Rectal smooth muscle tissue (tissue), 1 donor: ENCODE results near the gene HIPK2.

Experiments used
- H3K27ac ChIP-seq: one replicate; pipeline ENCODE4 v1.7.0; 2013; ENCODE audit warnings: low read depth, low read length, inconsistent platforms
- H3K27me3 ChIP-seq: one replicate; pipeline ENCODE4 v1.7.0; 2013; ENCODE audit warnings: low read length; ENCODE audit not compliant: control insufficient read depth, insufficient read depth
- H3K36me3 ChIP-seq: one replicate; pipeline ENCODE4 v1.7.0; 2013; ENCODE audit warnings: low read length; ENCODE audit not compliant: control insufficient read depth, insufficient read depth
- H3K4me1 ChIP-seq: one replicate; pipeline ENCODE4 v1.7.0; 2013; ENCODE audit warnings: low read length; ENCODE audit not compliant: control insufficient read depth, insufficient read depth
- H3K4me3 ChIP-seq: one replicate; pipeline ENCODE4 v1.7.0; 2013; ENCODE audit warnings: low read length
- H3K9ac ChIP-seq: one replicate; pipeline ENCODE4 v1.7.0; 2013; ENCODE audit warnings: low read length

The HIPK2 gene

GRCh38 chr7:139631520-139632031 is 146.2 kb downstream of the HIPK2 start:
- H3K27me3 ChIP-seq, result no peaks in the 10 kb centered on the region
- no peak overlapping the region for H3K27ac ChIP-seq
- peaks cover 5% of the 10 kb centered on the region for H3K36me3 ChIP-seq
- no peaks in the 10 kb centered on the region for H3K4me1 ChIP-seq
- no peak overlapping the region for H3K4me3 ChIP-seq
- no peak overlapping the region for H3K9ac ChIP-seq

GRCh38 chr7:139630643-139631519 is 146.9 kb downstream of the HIPK2 start:
- no peak overlapping the region for H3K27ac ChIP-seq
- H3K9ac ChIP-seq, result no peak overlapping the region
- H3K4me1 ChIP-seq, result no peaks in the 10 kb centered on the region
- no peaks in the 10 kb centered on the region for H3K27me3 ChIP-seq
- H3K36me3 ChIP-seq, result peaks cover 5% of the 10 kb centered on the region
- no peak overlapping the region for H3K4me3 ChIP-seq

- Histone ChIP-seq H3K27me3 (no peaks in the 10 kb centered on the region), H3K27ac (no peak overlapping the region), H3K36me3 (peaks cover 10% of the 10 kb centered on the region), H3K9ac (no peak overlapping the region), H3K4me3 (no peak overlapping the region), H3K4me1 (no peaks in the 10 kb centered on the region)
Measured at GRCh38 chr7:139629392-139630082, 148.3 kb downstream of the HIPK2 start.

- Histone ChIP-seq H3K27me3 (no peaks in the 10 kb centered on the region), H3K27ac (no peak overlapping the region), H3K9ac (no peak overlapping the region), H3K4me1 (no peaks in the 10 kb centered on the region), H3K36me3 (peaks cover 10% of the 10 kb centered on the region), H3K4me3 (no peak overlapping the region)
Measured at GRCh38 chr7:139627831-139628230, 150.0 kb downstream of the HIPK2 start.

- peaks cover 10% of the 10 kb centered on the region for H3K36me3 ChIP-seq
Measured at GRCh38 chr7:139626817-139627216, 151.0 kb downstream of the HIPK2 start.

GRCh38 chr7:139623518-139623917 is 154.3 kb downstream of the HIPK2 start:
- Histone ChIP-seq H3K27ac (no peak overlapping the region), H3K4me3 (no peak overlapping the region), H3K27me3 (no peaks in the 10 kb centered on the region), H3K4me1 (no peaks in the 10 kb centered on the region), H3K9ac (no peak overlapping the region), H3K36me3 (peaks cover 7% of the 10 kb centered on the region)

More at GRCh38 chr7:139626817-139627216, 151.0 kb downstream of the HIPK2 start:
- Histone ChIP-seq H3K4me1 (no peaks in the 10 kb centered on the region), H3K27me3 (no peaks in the 10 kb centered on the region), H3K4me3 (no peak overlapping the region), H3K27ac (no peak overlapping the region), H3K9ac (no peak overlapping the region)

GRCh38 chr7:139620676-139621344 is 157.0 kb downstream of the HIPK2 start:
- H3K27me3 ChIP-seq, result no peaks in the 10 kb centered on the region
- no peak overlapping the region for H3K9ac ChIP-seq
- no peak overlapping the region for H3K27ac ChIP-seq
- peaks cover 5% of the 10 kb centered on the region for H3K36me3 ChIP-seq
- no peak overlapping the region for H3K4me3 ChIP-seq
- H3K4me1 ChIP-seq, result no peaks in the 10 kb centered on the region

GRCh38 chr7:139619367-139619657 is 158.5 kb downstream of the HIPK2 start:
- no peak overlapping the region for H3K9ac ChIP-seq
- no peaks in the 10 kb centered on the region for H3K36me3 ChIP-seq
- no peak overlapping the region for H3K27ac ChIP-seq

GRCh38 chr7:139618482-139619366 is 159.1 kb downstream of the HIPK2 start:
- Histone ChIP-seq H3K27me3 (no peaks in the 10 kb centered on the region), H3K9ac (no peak overlapping the region), H3K4me1 (no peaks in the 10 kb centered on the region), H3K4me3 (no peak overlapping the region), H3K36me3 (no peaks in the 10 kb centered on the region), H3K27ac (no peak overlapping the region)

More at GRCh38 chr7:139619367-139619657, 158.5 kb downstream of the HIPK2 start:
- Histone ChIP-seq H3K4me3 (no peak overlapping the region), H3K4me1 (no peaks in the 10 kb centered on the region), H3K27me3 (no peaks in the 10 kb centered on the region)

- no peak overlapping the region for H3K4me3 ChIP-seq
- no peaks in the 10 kb centered on the region for H3K27me3 ChIP-seq
- H3K4me1 ChIP-seq, result no peaks in the 10 kb centered on the region
- H3K36me3 ChIP-seq, result peaks cover 9% of the 10 kb centered on the region
- H3K9ac ChIP-seq, result no peak overlapping the region
- H3K27ac ChIP-seq, result no peak overlapping the region
Measured at GRCh38 chr7:139617074-139617473, 160.7 kb downstream of the HIPK2 start.

- Histone ChIP-seq H3K27me3 (no peaks in the 10 kb centered on the region), H3K36me3 (peaks cover 9% of the 10 kb centered on the region), H3K4me1 (no peaks in the 10 kb centered on the region), H3K27ac (no peak overlapping the region), H3K9ac (no peak overlapping the region), H3K4me3 (no peak overlapping the region)
Measured at GRCh38 chr7:139614886-139615285, 162.9 kb downstream of the HIPK2 start.
